ENCODE measurements around the gene KPNA4.

DNA sequence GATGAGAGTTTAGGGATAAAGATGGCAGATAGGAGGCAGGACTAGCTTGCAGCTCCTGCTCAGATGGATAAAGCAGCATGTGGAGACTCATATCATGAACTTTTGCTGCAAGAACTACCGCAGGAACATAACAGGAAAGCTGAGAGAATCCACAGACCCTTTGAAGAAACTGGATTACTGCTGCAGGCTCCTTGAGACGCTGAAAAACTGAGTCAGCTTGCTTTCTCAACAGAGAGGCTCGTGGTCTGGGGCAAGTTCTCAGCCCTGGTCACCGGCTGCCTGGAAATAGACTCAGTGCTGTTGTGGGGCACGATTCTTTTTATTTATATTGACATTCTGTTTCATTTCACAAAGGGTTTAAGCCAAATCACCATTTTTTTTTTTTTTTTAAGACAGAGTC, 87.0 kb downstream of the KPNA4 start:
- TF ChIP-seq POLR2A (IDR thresholded peaks at IDR 0.05; ENCODE audit: low read depth, low read length) (no peak), POLR2AphosphoS5 (IDR thresholded peaks at IDR 0.05; ENCODE audit: insufficient read depth, low read depth, low read length) (no peak), EZH2 (IDR thresholded peaks at IDR 0.05; ENCODE audit: borderline replicate concordance, low read depth, low read length, severe bottlenecking) (no peak), GATA2 (IDR thresholded peaks at IDR 0.05; ENCODE audit: insufficient read depth, insufficient read length, low read depth, low read length) (no peak)
- TF ChIP-seq, protein P1, sequence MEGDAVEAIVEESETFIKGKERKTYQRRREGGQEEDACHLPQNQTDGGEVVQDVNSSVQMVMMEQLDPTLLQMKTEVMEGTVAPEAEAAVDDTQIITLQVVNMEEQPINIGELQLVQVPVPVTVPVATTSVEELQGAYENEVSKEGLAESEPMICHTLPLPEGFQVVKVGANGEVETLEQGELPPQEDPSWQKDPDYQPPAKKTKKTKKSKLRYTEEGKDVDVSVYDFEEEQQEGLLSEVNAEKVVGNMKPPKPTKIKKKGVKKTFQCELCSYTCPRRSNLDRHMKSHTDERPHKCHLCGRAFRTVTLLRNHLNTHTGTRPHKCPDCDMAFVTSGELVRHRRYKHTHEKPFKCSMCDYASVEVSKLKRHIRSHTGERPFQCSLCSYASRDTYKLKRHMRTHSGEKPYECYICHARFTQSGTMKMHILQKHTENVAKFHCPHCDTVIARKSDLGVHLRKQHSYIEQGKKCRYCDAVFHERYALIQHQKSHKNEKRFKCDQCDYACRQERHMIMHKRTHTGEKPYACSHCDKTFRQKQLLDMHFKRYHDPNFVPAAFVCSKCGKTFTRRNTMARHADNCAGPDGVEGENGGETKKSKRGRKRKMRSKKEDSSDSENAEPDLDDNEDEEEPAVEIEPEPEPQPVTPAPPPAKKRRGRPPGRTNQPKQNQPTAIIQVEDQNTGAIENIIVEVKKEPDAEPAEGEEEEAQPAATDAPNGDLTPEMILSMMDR (IDR thresholded peaks at IDR 0.05; ENCODE audit: extremely low read depth in 1 of 2, insufficient read depth in 1 of 2, low read depth in 1 of 2, low read length in 2 of 2) = no peak
- TF ChIP-seq, protein P2, sequence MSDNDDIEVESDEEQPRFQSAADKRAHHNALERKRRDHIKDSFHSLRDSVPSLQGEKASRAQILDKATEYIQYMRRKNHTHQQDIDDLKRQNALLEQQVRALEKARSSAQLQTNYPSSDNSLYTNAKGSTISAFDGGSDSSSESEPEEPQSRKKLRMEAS (IDR thresholded peaks at IDR 0.05; ENCODE audit: insufficient read depth, insufficient read length) = no peak
